Measurements from ENCODE around the gene SLC2A11. TPM values are rescaled to one million over a fixed set of nuclear protein-coding genes. Genes with fewer than 3 reads are reported as not detected.

The SLC2A11 gene
- total and polyA plus RNA-seq, 3 donors from 2014 or later = 14.3 to 22.7 (median 21.8) TPM

DNA sequence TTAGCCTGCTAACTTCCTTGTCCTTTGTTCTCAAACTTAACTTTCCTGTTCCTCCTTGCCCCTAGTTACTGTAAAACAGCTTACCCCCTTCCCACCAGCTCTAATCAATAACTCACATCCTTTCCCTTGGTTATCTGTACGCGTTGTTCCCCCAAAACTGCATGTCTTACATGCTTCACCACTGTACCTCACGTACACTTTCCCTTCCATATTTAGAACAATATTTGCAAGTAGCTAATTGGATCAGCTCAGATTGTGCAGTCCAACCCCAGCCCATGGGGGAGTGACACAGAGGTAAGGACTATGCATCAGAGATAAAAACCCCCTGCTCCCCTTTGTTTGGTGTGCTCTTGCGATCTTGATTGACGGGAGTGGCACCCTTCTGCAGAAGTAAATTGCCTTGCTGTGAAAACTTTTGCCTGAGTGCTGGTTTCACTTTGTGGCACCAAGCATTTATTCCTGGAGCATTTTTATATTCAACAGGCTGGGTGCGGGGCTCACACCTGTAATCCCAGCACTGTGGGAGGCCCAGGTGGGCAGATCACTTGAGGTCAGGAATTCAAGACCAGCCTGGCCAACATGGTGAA is 67.4 kb downstream of the SLC2A11 start:
- no peak overlapping the region for H3K27ac ChIP-seq
- H3K4me1 ChIP-seq = no peaks in the 10 kb centered on the region
- TF ChIP-seq, protein P1, sequence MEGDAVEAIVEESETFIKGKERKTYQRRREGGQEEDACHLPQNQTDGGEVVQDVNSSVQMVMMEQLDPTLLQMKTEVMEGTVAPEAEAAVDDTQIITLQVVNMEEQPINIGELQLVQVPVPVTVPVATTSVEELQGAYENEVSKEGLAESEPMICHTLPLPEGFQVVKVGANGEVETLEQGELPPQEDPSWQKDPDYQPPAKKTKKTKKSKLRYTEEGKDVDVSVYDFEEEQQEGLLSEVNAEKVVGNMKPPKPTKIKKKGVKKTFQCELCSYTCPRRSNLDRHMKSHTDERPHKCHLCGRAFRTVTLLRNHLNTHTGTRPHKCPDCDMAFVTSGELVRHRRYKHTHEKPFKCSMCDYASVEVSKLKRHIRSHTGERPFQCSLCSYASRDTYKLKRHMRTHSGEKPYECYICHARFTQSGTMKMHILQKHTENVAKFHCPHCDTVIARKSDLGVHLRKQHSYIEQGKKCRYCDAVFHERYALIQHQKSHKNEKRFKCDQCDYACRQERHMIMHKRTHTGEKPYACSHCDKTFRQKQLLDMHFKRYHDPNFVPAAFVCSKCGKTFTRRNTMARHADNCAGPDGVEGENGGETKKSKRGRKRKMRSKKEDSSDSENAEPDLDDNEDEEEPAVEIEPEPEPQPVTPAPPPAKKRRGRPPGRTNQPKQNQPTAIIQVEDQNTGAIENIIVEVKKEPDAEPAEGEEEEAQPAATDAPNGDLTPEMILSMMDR (IDR thresholded peaks at IDR 0.05) = no peak
- no peak for TF ChIP-seq POLR2A (IDR thresholded peaks at IDR 0.05)
- 81 to 95% methylated on average over 5 to 6 of the region's 6 CpGs for WGBS, 2 donors
- intact Hi-C loops (cut with DNase I; ENCODE audit: low total_unique reads) = loop anchor here (5.0 kb wide), 1 partner anchor 47 kb away; the partner anchor contains the start of gene DDT
- no peaks in the 10 kb centered on the region for H3K36me3 ChIP-seq (ENCODE audit: low read depth, missing control alignments)
- no peak for DNase-seq
- no peaks in the 10 kb centered on the region for H3K9me3 ChIP-seq
- no peak overlapping the region for H3K4me3 ChIP-seq
- no peaks in the 10 kb centered on the region for H3K27me3 ChIP-seq

DNA sequence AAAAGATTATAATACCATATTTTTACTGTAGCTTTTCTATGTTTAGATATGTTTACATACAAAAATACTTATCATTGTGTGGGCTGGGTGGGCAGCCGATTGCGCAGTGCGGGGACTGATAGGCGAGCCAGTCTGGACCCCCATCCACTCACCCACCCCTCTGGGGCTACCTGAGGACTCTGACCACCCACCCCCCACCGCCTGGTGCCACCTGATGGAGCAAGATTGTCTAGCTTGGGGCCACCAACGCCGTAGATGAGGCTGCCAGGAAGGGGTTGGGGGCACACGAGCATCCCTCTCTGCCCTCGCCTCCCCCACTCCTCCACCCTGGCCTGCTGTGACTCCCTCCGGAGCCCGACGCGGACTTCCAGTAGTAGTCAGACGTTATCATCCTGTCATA is 68.9 kb downstream of the SLC2A11 start:
- 71 to 76% methylated on average over 14 of the region's 14 CpGs for WGBS, 2 donors
- TF ChIP-seq, protein P1 (IDR thresholded peaks at IDR 0.05) = no peak
- TF ChIP-seq POLR2A (IDR thresholded peaks at IDR 0.05) = no peak
- no peak for DNase-seq
- Histone ChIP-seq H3K4me3 (no peak overlapping the region), H3K9me3 (no peaks in the 10 kb centered on the region), H3K4me1 (no peaks in the 10 kb centered on the region), H3K27me3 (no peaks in the 10 kb centered on the region), H3K27ac (no peak overlapping the region), H3K36me3 (ENCODE audit: low read depth, missing control alignments) (no peaks in the 10 kb centered on the region)
- intact Hi-C loops (cut with DNase I; ENCODE audit: low total_unique reads) = loop anchor here (5.0 kb wide), 1 partner anchor 46 kb away; the partner anchor contains the start of gene DDT

Small RNA genes within 50 kb of the gene (small RNA-seq; reads per million reads assigned to genes)
- gene RN7SL268P = 0 reads per million in 2 donors

Other genes starting within 250 kb of the SLC2A11 start
- 10 to 100 TPM; 16.4 to 44.2 TPM for gene DRICH1, start 225.6 kb upstream of the SLC2A11 start, total RNA-seq
- gene DRICH1, start 225.6 kb upstream of the SLC2A11 start, polyA plus RNA-seq (ENCODE audit: insufficient read depth, low read depth, low replicate concordance) = 68.4 TPM
- gene RGL4, start 166.9 kb upstream of the SLC2A11 start, total RNA-seq = 1 to 10 TPM; 5.3 to 8.1 TPM
- 10.1 TPM for gene RGL4, start 166.9 kb upstream of the SLC2A11 start, polyA plus RNA-seq (ENCODE audit: insufficient read depth, low read depth, low replicate concordance)
- gene ZNF70, start 106.8 kb upstream of the SLC2A11 start, total RNA-seq = 1 to 10 TPM; 7.2 to 8.7 TPM
- gene ZNF70, start 106.8 kb upstream of the SLC2A11 start, polyA plus RNA-seq (ENCODE audit: insufficient read depth, low read depth, low replicate concordance) = 2.9 TPM
- gene VPREB3, start 103.5 kb upstream of the SLC2A11 start, total RNA-seq = under 1 TPM in 1 of 2 donors, not detected in 1; 0.68 TPM
- gene VPREB3, start 103.5 kb upstream of the SLC2A11 start, polyA plus RNA-seq (ENCODE audit: insufficient read depth, low read depth, low replicate concordance) = 1.2 TPM
- gene C22orf15, start 94.9 kb upstream of the SLC2A11 start, total RNA-seq = 1 to 10 TPM in 1 of 2 donors, under 1 TPM in 1; 0.68 to 2.4 TPM
- 8.8 TPM for gene C22orf15, start 94.9 kb upstream of the SLC2A11 start, polyA plus RNA-seq (ENCODE audit: insufficient read depth, low read depth, low replicate concordance)
- gene CHCHD10, start 89.9 kb upstream of the SLC2A11 start, total RNA-seq = 10 to 100 TPM; 24.0 to 30.2 TPM
- gene CHCHD10, start 89.9 kb upstream of the SLC2A11 start, polyA plus RNA-seq (ENCODE audit: insufficient read depth, low read depth, low replicate concordance) = 74.8 TPM
- gene MMP11, start 85.0 kb upstream of the SLC2A11 start, total RNA-seq = 10 to 100 TPM; 32.4 to 36.1 TPM
- 13.6 TPM for gene MMP11, start 85.0 kb upstream of the SLC2A11 start, polyA plus RNA-seq (ENCODE audit: insufficient read depth, low read depth, low replicate concordance)
- 100 to 1,000 TPM; 158 to 165 TPM for gene SMARCB1, start 70.9 kb upstream of the SLC2A11 start, total RNA-seq
- gene SMARCB1, start 70.9 kb upstream of the SLC2A11 start, polyA plus RNA-seq (ENCODE audit: insufficient read depth, low read depth, low replicate concordance) = 160 TPM
- gene DERL3, start 18.9 kb upstream of the SLC2A11 start, total RNA-seq = 10 to 100 TPM; 14.9 to 16.2 TPM
- gene DERL3, start 18.9 kb upstream of the SLC2A11 start, polyA plus RNA-seq (ENCODE audit: insufficient read depth, low read depth, low replicate concordance) = 48.7 TPM
- gene MIF, start 36.5 kb downstream of the SLC2A11 start, total RNA-seq = 100 to 1,000 TPM; 239 to 472 TPM
- gene MIF, start 36.5 kb downstream of the SLC2A11 start, polyA plus RNA-seq (ENCODE audit: insufficient read depth, low read depth, low replicate concordance) = 177 TPM
- gene GSTT2B, start 103.3 kb downstream of the SLC2A11 start, total RNA-seq = 1 to 10 TPM in 1 of 2 donors, under 1 TPM in 1; 0.87 to 7.9 TPM
- 1.4 TPM for gene GSTT2B, start 103.3 kb downstream of the SLC2A11 start, polyA plus RNA-seq (ENCODE audit: insufficient read depth, low read depth, low replicate concordance)
- gene DDTL, start 109.0 kb downstream of the SLC2A11 start, total RNA-seq = 1 to 10 TPM in 1 of 2 donors, not detected in 1; 2.2 TPM
- 0.30 TPM for gene DDTL, start 109.0 kb downstream of the SLC2A11 start, polyA plus RNA-seq (ENCODE audit: insufficient read depth, low read depth, low replicate concordance)
- gene DDT, start 116.6 kb downstream of the SLC2A11 start, total RNA-seq = 10 to 100 TPM; 80.0 to 80.5 TPM
- gene DDT, start 116.6 kb downstream of the SLC2A11 start, polyA plus RNA-seq (ENCODE audit: insufficient read depth, low read depth, low replicate concordance) = 79.7 TPM
- gene GSTT2, start 122.3 kb downstream of the SLC2A11 start, total RNA-seq = under 1 TPM in 1 of 2 donors, not detected in 1; 0.68 TPM
- gene GSTT2, start 122.3 kb downstream of the SLC2A11 start, polyA plus RNA-seq (ENCODE audit: insufficient read depth, low read depth, low replicate concordance) = not detected
- gene GSTT4, start 147.6 kb downstream of the SLC2A11 start, total RNA-seq = 1 to 10 TPM; 3.0 to 7.6 TPM
- 22.8 TPM for gene GSTT4, start 147.6 kb downstream of the SLC2A11 start, polyA plus RNA-seq (ENCODE audit: insufficient read depth, low read depth, low replicate concordance)
- gene CABIN1, start 153.4 kb downstream of the SLC2A11 start, total RNA-seq = 100 to 1,000 TPM in 1 of 2 donors, 10 to 100 TPM in 1; 95.8 to 136 TPM
- 67.1 TPM for gene CABIN1, start 153.4 kb downstream of the SLC2A11 start, polyA plus RNA-seq (ENCODE audit: insufficient read depth, low read depth, low replicate concordance)